Measurements from ENCODE around the gene ATAD3B.

ATAD3B gene, protein sequence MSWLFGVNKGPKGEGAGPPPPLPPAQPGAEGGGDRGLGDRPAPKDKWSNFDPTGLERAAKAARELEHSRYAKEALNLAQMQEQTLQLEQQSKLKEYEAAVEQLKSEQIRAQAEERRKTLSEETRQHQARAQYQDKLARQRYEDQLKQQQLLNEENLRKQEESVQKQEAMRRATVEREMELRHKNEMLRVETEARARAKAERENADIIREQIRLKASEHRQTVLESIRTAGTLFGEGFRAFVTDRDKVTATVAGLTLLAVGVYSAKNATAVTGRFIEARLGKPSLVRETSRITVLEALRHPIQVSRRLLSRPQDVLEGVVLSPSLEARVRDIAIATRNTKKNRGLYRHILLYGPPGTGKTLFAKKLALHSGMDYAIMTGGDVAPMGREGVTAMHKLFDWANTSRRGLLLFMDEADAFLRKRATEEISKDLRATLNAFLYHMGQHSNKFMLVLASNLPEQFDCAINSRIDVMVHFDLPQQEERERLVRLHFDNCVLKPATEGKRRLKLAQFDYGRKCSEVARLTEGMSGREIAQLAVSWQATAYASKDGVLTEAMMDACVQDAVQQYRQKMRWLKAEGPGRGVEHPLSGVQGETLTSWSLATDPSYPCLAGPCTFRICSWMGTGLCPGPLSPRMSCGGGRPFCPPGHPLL

DNA sequence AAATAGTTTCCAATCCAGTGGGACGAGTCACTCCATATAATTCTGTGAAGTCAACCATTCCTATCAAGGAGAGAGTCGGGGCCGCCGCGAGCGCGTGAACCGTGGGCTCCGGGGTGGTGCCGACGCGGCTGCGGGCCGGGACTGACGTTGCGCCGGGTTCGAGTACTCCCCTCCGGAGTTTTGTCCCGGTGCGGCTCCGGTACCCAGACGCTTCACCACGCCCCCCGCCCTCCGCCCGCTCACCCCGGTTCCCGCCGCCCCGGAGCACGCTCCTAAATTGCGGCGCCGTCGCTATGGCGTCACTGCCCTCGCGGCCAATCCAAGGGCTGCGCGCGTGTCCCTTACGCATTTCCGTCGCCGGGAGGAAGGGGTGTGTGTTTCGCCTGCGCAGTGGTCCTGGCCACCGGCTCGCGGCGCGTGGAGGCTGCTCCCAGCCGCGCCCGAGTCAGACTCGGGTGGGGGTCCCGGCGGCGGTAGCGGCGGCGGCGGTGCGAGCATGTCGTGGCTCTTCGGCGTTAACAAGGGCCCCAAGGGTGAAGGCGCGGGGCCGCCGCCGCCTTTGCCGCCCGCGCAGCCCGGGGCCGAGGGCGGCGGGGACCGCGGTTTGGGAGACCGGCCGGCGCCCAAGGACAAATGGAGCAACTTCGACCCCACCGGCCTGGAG lies at the start of gene ATAD3B:
Gene ATAD3B, plus strand, starts transcription at position 377 of the 664 bp plus-strand sequence. Its CDS starts 120 bp downstream, at position 497.
- peak; percentile 66 for DNase-seq (ENCODE audit: extremely low read depth, low read depth)
- peak within 1 kb of the TSS; percentile 77 for H3K4me3 ChIP-seq (replicated peaks; ENCODE audit: low read depth, low read length)
- TF ChIP-seq, protein P1, sequence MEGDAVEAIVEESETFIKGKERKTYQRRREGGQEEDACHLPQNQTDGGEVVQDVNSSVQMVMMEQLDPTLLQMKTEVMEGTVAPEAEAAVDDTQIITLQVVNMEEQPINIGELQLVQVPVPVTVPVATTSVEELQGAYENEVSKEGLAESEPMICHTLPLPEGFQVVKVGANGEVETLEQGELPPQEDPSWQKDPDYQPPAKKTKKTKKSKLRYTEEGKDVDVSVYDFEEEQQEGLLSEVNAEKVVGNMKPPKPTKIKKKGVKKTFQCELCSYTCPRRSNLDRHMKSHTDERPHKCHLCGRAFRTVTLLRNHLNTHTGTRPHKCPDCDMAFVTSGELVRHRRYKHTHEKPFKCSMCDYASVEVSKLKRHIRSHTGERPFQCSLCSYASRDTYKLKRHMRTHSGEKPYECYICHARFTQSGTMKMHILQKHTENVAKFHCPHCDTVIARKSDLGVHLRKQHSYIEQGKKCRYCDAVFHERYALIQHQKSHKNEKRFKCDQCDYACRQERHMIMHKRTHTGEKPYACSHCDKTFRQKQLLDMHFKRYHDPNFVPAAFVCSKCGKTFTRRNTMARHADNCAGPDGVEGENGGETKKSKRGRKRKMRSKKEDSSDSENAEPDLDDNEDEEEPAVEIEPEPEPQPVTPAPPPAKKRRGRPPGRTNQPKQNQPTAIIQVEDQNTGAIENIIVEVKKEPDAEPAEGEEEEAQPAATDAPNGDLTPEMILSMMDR (IDR thresholded peaks at IDR 0.05; ENCODE audit: low read depth, low read length, missing control alignments): no peak

DNA sequence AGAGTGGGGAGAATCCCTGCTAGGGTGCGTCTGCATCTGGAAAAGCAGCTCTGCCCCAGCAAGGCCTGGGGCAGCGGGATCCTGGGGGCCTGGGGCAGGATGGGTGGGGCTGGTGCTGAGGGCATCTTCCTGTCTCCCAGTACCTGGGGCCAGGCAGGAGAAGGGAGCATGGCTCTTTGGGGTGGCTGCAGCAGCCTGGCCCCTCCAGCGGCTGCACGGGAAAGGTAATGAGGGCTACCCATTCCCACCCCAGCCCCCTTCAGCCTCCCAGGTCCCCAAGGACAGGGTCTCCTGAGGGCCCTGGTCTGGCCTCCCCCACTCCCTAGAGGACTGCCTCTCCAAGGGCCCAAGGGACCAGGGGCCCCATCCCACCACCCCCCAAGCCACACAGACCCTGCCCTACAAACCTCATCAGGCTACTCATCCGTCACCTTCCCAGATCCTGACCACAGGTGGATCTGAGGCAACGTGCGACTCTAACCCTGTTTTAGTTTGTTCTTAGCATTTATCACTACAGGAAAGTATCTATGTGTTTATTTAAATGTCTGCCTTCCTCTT lies 49.6 kb upstream of the ATAD3B start:
- TF ChIP-seq, protein P1 (IDR thresholded peaks at IDR 0.05; ENCODE audit: low read depth, low read length, missing control alignments): no peak
- no peak overlapping the region for H3K4me3 ChIP-seq (replicated peaks; ENCODE audit: low read depth, low read length)
- no peak for DNase-seq (ENCODE audit: extremely low read depth, low read depth)

DNA sequence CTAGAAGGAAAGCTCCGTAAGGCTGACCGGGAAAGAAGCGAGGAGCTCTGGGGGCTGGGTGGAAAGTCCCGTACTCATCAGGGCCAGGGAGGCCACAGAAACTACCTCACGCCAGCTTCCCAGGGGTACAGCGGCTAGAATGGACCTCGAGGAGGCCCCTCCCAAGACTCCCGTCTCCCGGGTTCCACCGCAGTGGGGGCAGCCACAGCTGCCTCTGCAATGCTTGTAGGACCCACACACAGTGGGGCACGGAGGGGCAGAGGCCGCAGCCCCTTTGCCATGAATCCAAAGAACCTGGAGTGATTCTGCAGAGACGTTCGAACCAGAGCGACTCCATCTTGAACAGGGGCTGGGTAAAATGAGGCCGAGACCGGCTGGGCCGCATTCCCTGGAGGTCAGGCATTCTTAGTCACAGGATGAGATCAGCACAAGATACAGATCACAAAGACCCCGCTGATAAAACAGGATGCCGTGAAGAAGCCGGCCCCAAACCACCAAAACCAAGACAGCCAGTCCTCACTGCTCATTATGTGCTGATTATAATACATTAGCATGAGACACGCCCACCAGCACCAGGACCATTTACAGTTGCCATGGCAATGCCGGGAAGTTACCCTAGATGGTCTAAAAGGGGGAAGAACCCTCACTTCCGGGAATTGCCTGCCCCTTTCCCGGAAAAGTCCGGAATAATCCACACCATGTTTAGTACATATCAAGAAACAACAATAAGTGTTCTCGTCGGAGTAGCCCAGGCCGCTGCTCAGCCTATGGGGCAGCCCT lies 48.9 kb upstream of the ATAD3B start:
- no peak overlapping the region for H3K4me3 ChIP-seq (replicated peaks; ENCODE audit: low read depth, low read length)
- TF ChIP-seq, protein P1 (IDR thresholded peaks at IDR 0.05; ENCODE audit: low read depth, low read length, missing control alignments): no peak
- no peak for DNase-seq (ENCODE audit: extremely low read depth, low read depth)

DNA sequence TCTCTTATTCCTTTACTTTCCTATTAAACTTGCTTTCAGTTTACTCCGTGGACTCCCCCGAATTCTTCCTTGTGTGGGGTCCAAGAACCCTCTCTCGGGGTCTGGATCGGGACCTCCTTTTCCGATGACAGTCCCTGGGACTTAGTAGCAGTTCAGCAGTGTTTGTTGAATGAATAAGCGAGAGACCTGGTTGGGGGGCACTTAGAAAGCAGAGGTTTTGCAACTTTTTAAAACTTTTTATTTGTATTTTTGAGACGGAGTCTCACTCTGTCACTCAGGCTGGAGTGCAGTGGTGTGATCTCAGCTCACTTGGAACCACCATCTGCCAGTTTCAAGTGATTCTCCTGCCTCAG lies 48.3 kb upstream of the ATAD3B start:
- no peak for DNase-seq (ENCODE audit: extremely low read depth, low read depth)
- TF ChIP-seq, protein P1 (IDR thresholded peaks at IDR 0.05; ENCODE audit: low read depth, low read length, missing control alignments): no peak
- no peak overlapping the region for H3K4me3 ChIP-seq (replicated peaks; ENCODE audit: low read depth, low read length)

DNA sequence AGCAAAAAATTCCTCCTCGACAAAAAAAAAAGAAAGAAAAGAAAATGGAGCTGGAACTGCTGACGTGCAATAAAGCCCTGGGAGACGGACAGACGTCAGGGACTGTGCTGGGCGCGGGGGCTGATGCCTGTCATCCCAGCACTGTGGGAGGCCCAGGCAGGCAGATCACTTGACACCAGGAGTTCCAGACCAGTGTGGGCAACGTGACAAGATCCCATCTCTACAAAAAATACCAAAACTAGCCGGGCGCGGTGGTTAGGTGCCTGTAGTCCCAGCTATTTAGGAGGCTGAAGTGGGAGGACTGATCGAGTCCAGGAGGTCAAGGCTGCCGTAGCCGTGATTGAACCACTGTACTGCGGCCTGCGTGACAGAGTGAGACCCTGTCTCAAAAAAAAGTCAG lies 46.9 kb upstream of the ATAD3B start:
- no peak for DNase-seq (ENCODE audit: extremely low read depth, low read depth)
- TF ChIP-seq, protein P1 (IDR thresholded peaks at IDR 0.05; ENCODE audit: low read depth, low read length, missing control alignments): no peak
- no peak overlapping the region for H3K4me3 ChIP-seq (replicated peaks; ENCODE audit: low read depth, low read length)

DNA sequence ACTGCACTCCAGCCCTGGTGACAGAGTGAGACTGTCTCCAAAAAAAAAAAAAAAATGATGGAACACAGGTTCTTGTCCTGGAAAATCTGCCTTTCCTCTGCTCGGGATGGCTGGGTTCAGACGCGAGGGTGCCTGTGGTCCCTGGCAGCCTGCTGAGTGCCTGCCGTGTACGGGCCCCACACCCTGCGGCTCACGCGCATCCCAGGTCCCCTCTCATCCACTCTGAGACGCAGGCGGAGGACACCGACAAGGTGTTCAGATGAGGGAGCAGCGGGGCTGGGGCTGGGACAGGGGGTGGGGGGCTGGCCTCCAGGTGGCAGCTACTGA lies 46.2 kb upstream of the ATAD3B start:
- DNase-seq (ENCODE audit: extremely low read depth, low read depth): no peak
- H3K4me3 ChIP-seq (replicated peaks; ENCODE audit: low read depth, low read length): no peak overlapping the region
- TF ChIP-seq, protein P1 (IDR thresholded peaks at IDR 0.05; ENCODE audit: low read depth, low read length, missing control alignments): no peak
